ENCODE measurements around the gene COL9A3. TPM values are rescaled to one million over a fixed set of nuclear protein-coding genes. Genes with fewer than 3 reads are reported as not detected.

The COL9A3 gene
- total RNA-seq: 1 to 10 TPM in 8 of 10 donors, under 1 TPM in 2; 0.45 to 3.6 (median 1.8) TPM
- 10 to 100 TPM in 1 of 2 donors, 1 to 10 TPM in 1; 4.5 to 15.2 TPM for polyA plus RNA-seq
- long read RNA-seq, donor 1, partial matches to known transcripts: 1 of 7 reads
- long read RNA-seq, donor 1, other reads (novel, unspliced or antisense): 4 of 7 reads
- long read RNA-seq, donor 2, partial matches to known transcripts: 5 of 9 reads
- long read RNA-seq, donor 2, other reads (novel, unspliced or antisense): 1 of 9 reads
- long read RNA-seq, donor 3: 0 reads

- H3K4me1 ChIP-seq: peaks cover 20 to 58% (median 42%) of the 10 kb centered on the region in 9 donors
- ATAC-seq: no peak
- no peak for DNase-seq
- intact Hi-C loops (cut with DNase I): no loop called here
- H3K27ac ChIP-seq: peak within 1 kb of the TSS in 3 of 10 donors; percentile 6 to 76 (median 65)
- TF ChIP-seq, protein P1, sequence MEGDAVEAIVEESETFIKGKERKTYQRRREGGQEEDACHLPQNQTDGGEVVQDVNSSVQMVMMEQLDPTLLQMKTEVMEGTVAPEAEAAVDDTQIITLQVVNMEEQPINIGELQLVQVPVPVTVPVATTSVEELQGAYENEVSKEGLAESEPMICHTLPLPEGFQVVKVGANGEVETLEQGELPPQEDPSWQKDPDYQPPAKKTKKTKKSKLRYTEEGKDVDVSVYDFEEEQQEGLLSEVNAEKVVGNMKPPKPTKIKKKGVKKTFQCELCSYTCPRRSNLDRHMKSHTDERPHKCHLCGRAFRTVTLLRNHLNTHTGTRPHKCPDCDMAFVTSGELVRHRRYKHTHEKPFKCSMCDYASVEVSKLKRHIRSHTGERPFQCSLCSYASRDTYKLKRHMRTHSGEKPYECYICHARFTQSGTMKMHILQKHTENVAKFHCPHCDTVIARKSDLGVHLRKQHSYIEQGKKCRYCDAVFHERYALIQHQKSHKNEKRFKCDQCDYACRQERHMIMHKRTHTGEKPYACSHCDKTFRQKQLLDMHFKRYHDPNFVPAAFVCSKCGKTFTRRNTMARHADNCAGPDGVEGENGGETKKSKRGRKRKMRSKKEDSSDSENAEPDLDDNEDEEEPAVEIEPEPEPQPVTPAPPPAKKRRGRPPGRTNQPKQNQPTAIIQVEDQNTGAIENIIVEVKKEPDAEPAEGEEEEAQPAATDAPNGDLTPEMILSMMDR (IDR thresholded peaks at IDR 0.05): no peak
- 7% methylated on average over 78 to 108 of the region's 108 CpGs for WGBS, 2 donors
- peaks cover 20 to 55% (median 37%) of the 10 kb centered on the region in 7 donors for H3K27me3 ChIP-seq
- peak within 1 kb of the TSS in 9 of 10 donors; percentile 4 to 53 (median 38) for H3K4me3 ChIP-seq
- peaks cover 0 to 22% (median 5%) of the 10 kb centered on the region in 9 donors for H3K36me3 ChIP-seq
- H3K9me3 ChIP-seq: no peaks in the 10 kb centered on the region
These were observed at the start of gene COL9A3 for GRCh38 chr20:62816884-62817873. Gene COL9A3, plus strand, starts transcription at chr20:62817050. Its CDS starts 15 bp downstream, at chr20:62817065.

- Histone ChIP-seq H3K4me1 (peaks cover 0 to 11% (median 3%) of the 10 kb centered on the region in 9 donors), H3K27ac (no peak overlapping the region), H3K36me3 (no peaks in the 10 kb centered on the region), H3K27me3 (peaks cover 0 to 46% (median 41%) of the 10 kb centered on the region in 7 donors), H3K9me3 (no peaks in the 10 kb centered on the region), H3K4me3 (no peak overlapping the region)
- DNase-seq (no peak), ATAC-seq (no peak)
- WGBS, 2 donors: 79 to 84% methylated on average over 8 of the region's 8 CpGs
- intact Hi-C loops (cut with DNase I): no loop called here
- TF ChIP-seq, protein P1 (IDR thresholded peaks at IDR 0.05): no peak
These were observed 48.7 kb upstream of the COL9A3 start for GRCh38 chr20:62768234-62768546.

- 39 to 44% methylated on average over 21 of the region's 21 CpGs for WGBS, 2 donors
- TF ChIP-seq, protein P1 (IDR thresholded peaks at IDR 0.05): no peak
- H3K27me3 ChIP-seq: peaks cover 0 to 46% (median 36%) of the 10 kb centered on the region in 7 donors
- peaks cover 0 to 11% (median 3%) of the 10 kb centered on the region in 9 donors for H3K4me1 ChIP-seq
- intact Hi-C loops (cut with DNase I): no loop called here
- H3K36me3 ChIP-seq: no peaks in the 10 kb centered on the region
- H3K9me3 ChIP-seq: no peaks in the 10 kb centered on the region
- peak in 1 of 2 donors; percentile 17 for DNase-seq
- no peak overlapping the region for H3K27ac ChIP-seq
- ATAC-seq: peak in 2 of 8 donors; percentile 53 to 65
- no peak overlapping the region for H3K4me3 ChIP-seq
These were observed 48.1 kb upstream of the COL9A3 start for GRCh38 chr20:62768551-62769287.

All from heart right ventricle (tissue), 16 donors.